GM10248 (cell line): Measurements from ENCODE around the gene CD200R1.
A peak's percentile ranks its signal among the peaks of the same experiment; 100 is the strongest.

Experiments used
- CTCF ChIA-PET: fragments of 300-600 bp; sonication (Branson Sonifier 250); formaldehyde crosslinking; extraction: SDS; loops from one replicate; lab custom pipeline; 2021; ENCODE audit warnings: antibody characterized with exemption; lab: Yijun Ruan, JAX
- POLR2A ChIA-PET: fragments of 350-650 bp; sonication (Branson Sonifier 250); formaldehyde crosslinking; extraction: SDS; loops from one replicate; lab custom pipeline; 2020; ENCODE audit warnings: antibody characterized with exemption; lab: Yijun Ruan, JAX
- DNase-seq: peaks from one replicate; pipeline ENCODE4 v3.0.0; 2012; ENCODE audit errors: extremely low spot score
- CTCF ChIP-seq: IDR thresholded peaks from 2 replicates; pipeline ENCODE4 v1.5.1; 2012; ENCODE audit warnings: mild to moderate bottlenecking, low read depth; ENCODE audit errors: extremely low read depth, missing control alignments, control extremely low read depth

The CD200R1 gene

GRCh38 chr3:112979244-112979832, 4.4 kb upstream of the CD200R1 start:
- TF ChIP-seq CTCF = peak; percentile 40
- no peak for DNase-seq
- ChIA-PET POLR2A (interaction anchor here (0.6 kb wide), 1 partner anchor 232 kb away, joined by 3 read pairs; no protein-coding TSS in a partner anchor), CTCF (interaction anchor here (0.6 to 4.7 kb wide), 41 partner anchors 9 to 686 kb away, joined by 3 to 79 read pairs (median 3); partner anchors contain the start of gene GTPBP8)

- POLR2A ChIA-PET = no interaction called here
- DNase-seq = no peak
- CTCF ChIA-PET = interaction anchor here (0.8 to 3.3 kb wide), 3 partner anchors 8 to 335 kb away, joined by 5 to 14 read pairs (median 7); no protein-coding TSS in a partner anchor
- no peak for TF ChIP-seq CTCF
Measured at GRCh38 chr3:112976953-112977352, 2.0 kb upstream of the CD200R1 start.

- no peak for DNase-seq
- POLR2A ChIA-PET = interaction anchor here (0.6 kb wide), 1 partner anchor 199 kb away, joined by 5 read pairs; no protein-coding TSS in a partner anchor
- CTCF ChIA-PET = interaction anchor here (0.8 to 3.3 kb wide), 4 partner anchors 9 to 334 kb away, joined by 5 to 14 read pairs (median 8); no protein-coding TSS in a partner anchor
- no peak for TF ChIP-seq CTCF
Measured at GRCh38 chr3:112976001-112976400, 1.1 kb upstream of the CD200R1 start.

- no peak for TF ChIP-seq CTCF
- POLR2A ChIA-PET = no interaction called here
- CTCF ChIA-PET = interaction anchor here (1.4 to 4.8 kb wide), 7 partner anchors 8 to 331 kb away, joined by 4 to 26 read pairs (median 6); partner anchors contain the start of gene GTPBP8
- no peak for DNase-seq
Measured at GRCh38 chr3:112974178-112974517, 755 bp downstream of the CD200R1 start.

GRCh38 chr3:112973325-112974177, 1.4 kb downstream of the CD200R1 start:
- CTCF ChIA-PET = interaction anchor here (1.3 to 4.8 kb wide), 9 partner anchors 8 to 331 kb away, joined by 4 to 26 read pairs (median 5); partner anchors contain the start of gene GTPBP8
- TF ChIP-seq CTCF = no peak
- POLR2A ChIA-PET = no interaction called here
- DNase-seq = peak; percentile 42

GRCh38 chr3:112972158-112972557, 2.7 kb downstream of the CD200R1 start:
- peak; percentile 45 for TF ChIP-seq CTCF
- POLR2A ChIA-PET = no interaction called here
- CTCF ChIA-PET = interaction anchor here (0.9 to 4.8 kb wide), 9 partner anchors 10 to 329 kb away, joined by 3 to 26 read pairs (median 4); no protein-coding TSS in a partner anchor
- no peak for DNase-seq
